H1 (cell line): ENCODE measurements around the gene ZMIZ1. TPM values are rescaled to one million over a fixed set of nuclear protein-coding genes. Genes with fewer than 3 reads are reported as not detected.

ENCODE experiments used
- CTCF ChIA-PET: fragments of 300-600 bp; sonication (Branson Sonifier 250); formaldehyde crosslinking; loops from one replicate; lab custom pipeline; 2021; ENCODE audit not compliant: partially characterized antibody; lab: Charles Lee
- POLR2A ChIA-PET: fragments of 300-600 bp; sonication (Branson Sonifier 250); formaldehyde crosslinking; loops from one replicate; lab custom pipeline; 2021; ENCODE audit warnings: inconsistent platforms; ENCODE audit not compliant: partially characterized antibody; lab: Charles Lee
- DNase-seq, 2 experiments: peaks; one replicate each; pipeline versions ENCODE4 v3.0.0 to v3.0.0-alpha.2; 2010 to 2022; ENCODE audit warnings: low spot score in 2 of 2, low read depth in 1 of 2, mixed read lengths in 1 of 2
- FAIRE-seq: peaks from 2 replicates; lab custom pipeline; 2011; peaks lifted over from hg19 to GRCh38; lab: Jason Lieb, UNC
- H2AFZ ChIP-seq: 2 replicates; pipeline ENCODE4 v1.8.1; 2012; ENCODE audit warnings: low read length, inconsistent platforms
- H2AK5ac ChIP-seq: 2 replicates; pipeline ENCODE4 v1.6.1; 2013; ENCODE audit warnings: low read depth, low read length
- H2BK120ac ChIP-seq: replicated peaks from 2 replicates; pipeline ENCODE3; 2013; ENCODE audit warnings: low read depth, low read length, inconsistent platforms
- H2BK12ac ChIP-seq: 2 replicates; pipeline ENCODE4 v1.6.1; 2013; ENCODE audit warnings: low read depth, low read length
- H2BK15ac ChIP-seq: 2 replicates; pipeline ENCODE4 v1.6.1; 2013; ENCODE audit warnings: low read length
- H2BK20ac ChIP-seq: 2 replicates; pipeline ENCODE4 v1.6.1; 2013; ENCODE audit warnings: low read length
- H2BK5ac ChIP-seq: 2 replicates; pipeline ENCODE4 v1.6.1; 2013; ENCODE audit warnings: low read depth, low read length
- H3K14ac ChIP-seq: 2 replicates; pipeline ENCODE4 v1.6.1; 2013; ENCODE audit warnings: inconsistent platforms; ENCODE audit not compliant: insufficient read length
- H3K18ac ChIP-seq: 2 replicates; pipeline ENCODE4 v1.6.1; 2013; ENCODE audit warnings: low read length; ENCODE audit errors: extremely low read depth
- H3K23ac ChIP-seq: 2 replicates; pipeline ENCODE4 v1.6.1; 2013; ENCODE audit warnings: inconsistent platforms; ENCODE audit not compliant: insufficient read length
- H3K23me2 ChIP-seq: 2 replicates; pipeline ENCODE4 v1.6.1; 2013; ENCODE audit warnings: low read depth, low read length
- H3K27ac ChIP-seq: 2 replicates; pipeline ENCODE4 v1.6.1; 2011; ENCODE audit warnings: low read depth, low read length, inconsistent platforms
- H3K27me3 ChIP-seq, 4 experiments: replicated peaks in 1 of 4; 1 replicate in 1 of 4; 2 replicates in 3 of 4; pipeline versions ENCODE4 v1.6.1 to v1.8.1; 2011 to 2013; ENCODE audit warnings: low read length in 3 of 4, mild to moderate bottlenecking in 3 of 4, inconsistent platforms in 2 of 4, mixed read lengths in 2 of 4, moderate library complexity in 1 of 4; ENCODE audit not compliant: control insufficient read depth in 3 of 4, insufficient read depth in 3 of 4; ENCODE audit errors: extremely low read depth in 1 of 4
- H3K36me3 ChIP-seq, 4 experiments: 2 replicates each; pipeline versions ENCODE4 v1.6.1 to v1.8.1; 2011 to 2013; ENCODE audit warnings: mild to moderate bottlenecking in 4 of 4, low read length in 3 of 4, moderate library complexity in 2 of 4, control low read depth in 1 of 4, inconsistent platforms in 1 of 4; ENCODE audit not compliant: insufficient read depth in 4 of 4, control insufficient read depth in 2 of 4
- H3K4ac ChIP-seq: replicated peaks from 2 replicates; pipeline ENCODE3; 2013; ENCODE audit warnings: low read length, low read depth, mixed read lengths, inconsistent platforms; ENCODE audit not compliant: insufficient read length
- H3K4me1 ChIP-seq, 4 experiments: replicated peaks in 1 of 4; 1 replicate in 1 of 4; 2 replicates in 3 of 4; pipeline versions ENCODE4 v1.6.1 to v1.8.1; 2011 to 2013; ENCODE audit warnings: low read length in 3 of 4, inconsistent platforms in 2 of 4, mixed read lengths in 1 of 4; ENCODE audit not compliant: insufficient read depth in 4 of 4, control insufficient read depth in 3 of 4
- H3K4me2 ChIP-seq, 2 experiments: 2 replicates each; pipeline versions ENCODE4 v1.6.1 to v1.8.1; 2011 to 2013; ENCODE audit warnings: low read depth in 2 of 2, low read length in 2 of 2, control low read depth in 1 of 2, inconsistent platforms in 1 of 2, mild to moderate bottlenecking in 1 of 2; ENCODE audit not compliant: insufficient read depth in 1 of 2
- H3K4me3 ChIP-seq, 4 experiments: fragments of 200-600, 300-600 bp in 1 of 4; sonication (generic), shearing (Covaris generic), sonication (Bioruptor Twin) in 1 of 4; 2 replicates each; pipeline versions ENCODE4 v1.5.1 to v1.8.1; 2011 to 2016; ENCODE audit warnings: low read length in 4 of 4, low read depth in 3 of 4, control low read depth in 2 of 4, inconsistent platforms in 2 of 4, mild to moderate bottlenecking in 2 of 4, mixed read lengths in 1 of 4, moderate library complexity in 1 of 4; ENCODE audit not compliant: insufficient read depth in 2 of 4; ENCODE audit errors: extremely low read depth in 1 of 4
- H3K56ac ChIP-seq: replicated peaks from 2 replicates; pipeline ENCODE3; 2013; ENCODE audit warnings: low read depth, mild to moderate bottlenecking, mixed read lengths, low read length, inconsistent platforms; ENCODE audit not compliant: insufficient read length
- H3K79me1 ChIP-seq: 2 replicates; pipeline ENCODE4 v1.6.1; 2013; ENCODE audit warnings: low read depth, low read length, control low read depth
- H3K79me2 ChIP-seq, 2 experiments: 2 replicates each; pipeline versions ENCODE4 v1.6.1 to v1.8.1; 2012 to 2013; ENCODE audit warnings: low read length in 2 of 2, mild to moderate bottlenecking in 2 of 2, inconsistent platforms in 1 of 2; ENCODE audit not compliant: insufficient read depth in 2 of 2, control insufficient read depth in 1 of 2
- H3K9ac ChIP-seq, 4 experiments: replicated peaks in 1 of 4; 1 replicate in 1 of 4; 2 replicates in 3 of 4; pipeline versions ENCODE4 v1.6.1 to v1.8.1; 2011 to 2013; ENCODE audit warnings: low read depth in 3 of 4, low read length in 3 of 4, control low read depth in 2 of 4, mild to moderate bottlenecking in 2 of 4, moderate library complexity in 2 of 4, inconsistent platforms in 1 of 4; ENCODE audit errors: extremely low read depth in 1 of 4
- H3K9me3 ChIP-seq, 2 experiments: 2 replicates each; pipeline versions ENCODE4 v1.6.1 to v1.8.1; 2012 to 2013; ENCODE audit warnings: mild to moderate bottlenecking in 2 of 2, moderate library complexity in 2 of 2, control low read depth in 1 of 2, inconsistent platforms in 1 of 2, low read depth in 1 of 2, low read length in 1 of 2, mixed read lengths in 1 of 2; ENCODE audit not compliant: insufficient read depth in 2 of 2
- H4K20me1 ChIP-seq, 2 experiments: replicated peaks in 1 of 2; 2 replicates each; pipeline versions ENCODE3 to v1.8.1; 2011 to 2013; ENCODE audit warnings: inconsistent platforms in 2 of 2, low read length in 2 of 2, mild to moderate bottlenecking in 1 of 2; ENCODE audit not compliant: insufficient read depth in 2 of 2, control insufficient read depth in 1 of 2
- H4K5ac ChIP-seq: 2 replicates; pipeline ENCODE4 v1.6.1; 2013; ENCODE audit warnings: low read length, low read depth, mixed read lengths, inconsistent platforms; ENCODE audit not compliant: insufficient read length
- H4K8ac ChIP-seq: 2 replicates; pipeline ENCODE4 v1.8.0; 2013; ENCODE audit warnings: mild to moderate bottlenecking, moderate library complexity, low read length, inconsistent platforms; ENCODE audit not compliant: insufficient read depth; ENCODE audit errors: extremely low read depth
- H4K91ac ChIP-seq: replicated peaks from 2 replicates; pipeline ENCODE3; 2013; ENCODE audit warnings: low read length, mixed read lengths, inconsistent platforms; ENCODE audit not compliant: insufficient read length
- BCL11A ChIP-seq, 2 experiments: IDR thresholded peaks; one replicate each; pipeline ENCODE4 v1.6.1; 2011; ENCODE audit warnings: low read depth in 2 of 2, low read length in 2 of 2, mild to moderate bottlenecking in 2 of 2
- EGR1 ChIP-seq: IDR thresholded peaks from 2 replicates; pipeline ENCODE4 v1.6.1; 2011; ENCODE audit warnings: low read depth, low read length, borderline replicate concordance
- EZH2 ChIP-seq: fragments of 200-600 bp; sonication (generic); IDR thresholded peaks from 2 replicates; pipeline ENCODE4 v1.7.1; 2012; ENCODE audit warnings: low read depth, mild to moderate bottlenecking, moderate library complexity, low read length, inconsistent platforms; ENCODE audit not compliant: severe bottlenecking
- NRF1 ChIP-seq: IDR thresholded peaks from 2 replicates; pipeline ENCODE4 v1.6.1; 2011; ENCODE audit warnings: mild to moderate bottlenecking, low read depth, low read length, improper control_type of control experiment
- SP1 ChIP-seq: IDR thresholded peaks from 2 replicates; pipeline ENCODE4 v1.6.1; 2011; ENCODE audit warnings: low read depth, low read length
- YY1 ChIP-seq: IDR thresholded peaks from 2 replicates; pipeline ENCODE4 v1.6.1; 2011; ENCODE audit warnings: low read depth, mild to moderate bottlenecking, low read length
- WGBS, 2 experiments: shearing (Covaris generic) in 1 of 2; methylation state at CpG; one replicate each; pipeline versions ENCODE4 v1.1.6 to v1.1.7; 2013 to 2015; ENCODE audit warnings: low lambda C conversion rate in 2 of 2, mixed read lengths in 2 of 2, inconsistent platforms in 1 of 2, low coverage in 1 of 2, missing lambda C conversion rate in 1 of 2; ENCODE audit not compliant: insufficient replicate concordance in 2 of 2, insufficient coverage in 1 of 2, insufficient read length in 1 of 2; ENCODE audit errors: extremely low coverage in 1 of 2, missing lambda C conversion rate in 1 of 2; 5-methylcytosine and 5-hydroxymethylcytosine counted together
- polyA plus RNA-seq, 7 experiments: library from polyadenylated mRNA; depleted of rRNA in 3 of 7; stranded (reverse) in 5 of 7; unstranded in 2 of 7; fragments of >200 nt in 5 of 7; fragments of 200-250 nt in 2 of 7; gene quantifications; 1 replicate in 5 of 7; 2 replicates in 1 of 7; 4 replicates in 1 of 7; pipeline versions ENCODE4 v1.2.1 to v1.2.3, GENCODE V29; 2011 to 2013; ENCODE audit warnings: missing spikeins in 2 of 7, mixed read lengths in 2 of 7
- total RNA-seq: library from RNA; stranded (reverse); fragmentation: NEBNext Ultra II Directional; extraction: Animal tissue kit (Norgen Biotek cat#: 25700); gene quantifications from 2 replicates; pipeline ENCODE4 v1.2.1, GENCODE V29; 2021

ZMIZ1 gene
- total and polyA plus RNA-seq, 2 of the 8 experiments (the other 6 are each of a cell fraction or from before 2014, with no cell fraction given): 8.1 to 28.0 TPM

DNA sequence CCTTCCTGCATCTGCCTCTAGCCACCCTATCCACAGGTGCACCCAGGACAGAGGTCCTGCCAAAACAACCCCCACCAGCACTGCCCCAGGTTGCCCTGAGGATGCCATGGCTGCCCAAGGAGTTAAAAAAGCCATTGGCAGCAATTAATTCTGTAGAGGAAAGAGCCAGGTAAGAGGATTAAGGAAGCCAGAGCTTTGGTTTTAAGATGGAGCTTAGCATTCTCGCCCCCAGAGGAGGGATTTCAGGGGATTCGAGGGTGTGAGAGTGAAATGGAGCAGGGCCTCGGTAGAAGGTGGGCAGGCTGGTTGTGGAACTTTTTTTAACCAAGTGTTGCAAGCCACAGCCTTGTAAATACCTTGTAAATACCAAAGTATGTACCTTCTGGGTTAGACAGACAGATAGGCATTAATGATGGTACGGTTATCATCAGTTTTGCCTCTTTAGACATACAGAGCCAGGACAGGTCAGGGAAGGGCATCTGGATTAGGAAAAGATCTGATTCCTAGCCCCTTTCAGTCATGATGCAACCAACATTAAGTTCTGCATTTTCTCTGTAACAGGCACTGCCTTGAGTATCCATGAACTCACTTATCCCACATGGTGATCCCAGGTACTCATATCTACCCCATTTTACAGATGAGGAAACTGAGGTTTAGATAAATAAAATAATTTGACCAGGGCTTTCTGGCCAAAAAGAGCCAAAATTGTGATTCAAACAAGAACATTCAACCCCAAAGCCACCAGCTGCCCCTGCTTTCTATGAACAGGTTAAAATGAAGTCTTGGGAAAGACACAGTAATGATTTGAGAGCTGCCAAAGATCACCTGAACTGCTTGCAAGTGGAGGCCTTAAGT is 157.9 kb downstream of the ZMIZ1 start:
- peaks cover 0 to 2% (median 0%) of the 10 kb centered on the region in 4 experiments; a peak in 1 of 8 replicates for H3K36me3 ChIP-seq
- FAIRE-seq: no peak
- no peaks in the 10 kb centered on the region for H3K79me2 ChIP-seq
- H2BK120ac ChIP-seq: no peak overlapping the region
- DNase-seq: no peak
- H4K20me1 ChIP-seq: peaks cover 0 to 3% of the 10 kb centered on the region in 2 experiments
- no peak overlapping the region for H3K56ac ChIP-seq
- no peak overlapping the region for H4K5ac ChIP-seq
- CTCF ChIA-PET: interaction anchor here (1.1 kb wide), 1 partner anchor 31 kb away, joined by 3 read pairs; no protein-coding TSS in a partner anchor
- H3K79me1 ChIP-seq: peaks cover 7% of the 10 kb centered on the region; the same call in 1 of the 2 replicates
- no peak overlapping the region for H4K8ac ChIP-seq
- H2AK5ac ChIP-seq: no peak overlapping the region
- no peak overlapping the region for H3K4me3 ChIP-seq
- H3K27me3 ChIP-seq: no peaks in the 10 kb centered on the region
- no peak for TF ChIP-seq EZH2
- no peak for TF ChIP-seq NRF1
- no peak for TF ChIP-seq YY1
- no peak for TF ChIP-seq EGR1
- TF ChIP-seq SP1: no peak
- no peak for TF ChIP-seq BCL11A (IDR thresholded peaks at IDR 0.05; ENCODE audit: low read depth in 2 of 2, low read length in 2 of 2)
- no peak overlapping the region; the same call in 1 of the 2 replicates for H3K18ac ChIP-seq
- H3K4me1 ChIP-seq: peaks cover 10 to 44% (median 30%) of the 10 kb centered on the region in 4 experiments
- H2AFZ ChIP-seq: no peak overlapping the region
- no peak overlapping the region for H3K4ac ChIP-seq
- H3K27ac ChIP-seq: no peak overlapping the region
- H3K14ac ChIP-seq: no peak overlapping the region
- H2BK20ac ChIP-seq: no peak overlapping the region
- no peak overlapping the region for H2BK12ac ChIP-seq
- no peak overlapping the region for H4K91ac ChIP-seq
- POLR2A ChIA-PET: no interaction called here
- H2BK15ac ChIP-seq: no peak overlapping the region
- no peak overlapping the region for H3K9ac ChIP-seq
- 87% methylated on average over 4 of the region's 4 CpGs; no CpG with 5 or more reads in 1 of the 2 experiments for WGBS, 2 experiments
- no peak overlapping the region for H3K23ac ChIP-seq
- no peak overlapping the region for H2BK5ac ChIP-seq
- no peak overlapping the region for H3K4me2 ChIP-seq
- H3K23me2 ChIP-seq: no peaks in the 10 kb centered on the region; the same call in 1 of the 2 replicates
- no peaks in the 10 kb centered on the region for H3K9me3 ChIP-seq
